K562 (cell line): ENCODE data around the gene ANXA2. TPM values are rescaled to one million over a fixed set of nuclear protein-coding genes. Genes with fewer than 3 reads are reported as not detected.

Experiments used
- ARID1B ChIP-seq: fragments of 450-650 bp; IDR thresholded peaks from 2 replicates; pipeline ENCODE4 v1.6.1; 2016; ENCODE audit warnings: antibody characterized with exemption, mild to moderate bottlenecking, inconsistent platforms
- BDP1 ChIP-seq: IDR thresholded peaks from 3 replicates; pipeline ENCODE4 v1.6.1; 2011; ENCODE audit not compliant: insufficient read length, insufficient read depth
- CHD1 ChIP-seq: fragments of 200-600 bp; sonication (generic); IDR thresholded peaks from one replicate; pipeline ENCODE4 v1.6.1; 2012; ENCODE audit warnings: mild to moderate bottlenecking, moderate library complexity, low read length, inconsistent platforms
- DPF2 ChIP-seq: fragments of 450-650 bp; IDR thresholded peaks from 2 replicates; pipeline ENCODE4 v1.6.1; 2016
- GATAD2A ChIP-seq: fragments of 450-650 bp; IDR thresholded peaks from 2 replicates; pipeline ENCODE4 v1.6.1; 2017
- HNRNPLL ChIP-seq: fragments of 200-400 bp; formaldehyde crosslinking; IDR thresholded peaks from 2 replicates; pipeline ENCODE4 v1.6.1; 2017; ENCODE audit warnings: low read length, low read depth, mild to moderate bottlenecking; ENCODE audit not compliant: poor library complexity, severe bottlenecking
- NFRKB ChIP-seq: fragments of 450-650 bp; IDR thresholded peaks from 2 replicates; pipeline ENCODE4 v1.6.1; 2016; ENCODE audit warnings: low read depth
- NONO ChIP-seq, 2 experiments: fragments of 200-400 bp in 1 of 2; fragments of 450-650 bp in 1 of 2; formaldehyde crosslinking in 1 of 2; IDR thresholded peaks; 2 replicates each; pipeline ENCODE4 v1.6.1; 2017; ENCODE audit warnings: low read depth in 2 of 2, mild to moderate bottlenecking in 2 of 2, moderate library complexity in 2 of 2, low read length in 1 of 2
- POLR2AphosphoS2 ChIP-seq: IDR thresholded peaks from 2 replicates; pipeline ENCODE4 v1.6.1; 2012; ENCODE audit warnings: low read length, improper control_type of control experiment
- RBM14 ChIP-seq: fragments of 200-400 bp; formaldehyde crosslinking; IDR thresholded peaks from 2 replicates; pipeline ENCODE4 v1.6.1; 2018; ENCODE audit warnings: low read depth, mild to moderate bottlenecking, low read length, moderate library complexity, borderline replicate concordance; ENCODE audit not compliant: insufficient read depth
- RBM22 ChIP-seq: fragments of 200-400 bp; formaldehyde crosslinking; IDR thresholded peaks from 2 replicates; pipeline ENCODE4 v1.6.1; 2018; ENCODE audit warnings: low read length, low read depth; ENCODE audit not compliant: poor library complexity, severe bottlenecking
- SMARCC2 ChIP-seq: fragments of 450-650 bp; IDR thresholded peaks from 2 replicates; pipeline ENCODE4 v1.6.1; 2017; ENCODE audit warnings: antibody characterized with exemption, moderate library complexity, mild to moderate bottlenecking, low read depth
- ZBTB17 ChIP-seq: fragments of 450-650 bp; formaldehyde crosslinking; IDR thresholded peaks from 2 replicates; pipeline ENCODE4 v1.4.0; 2020; ENCODE audit warnings: mild to moderate bottlenecking
- ZNF263 ChIP-seq: sonication (generic); formaldehyde crosslinking; IDR thresholded peaks from 2 replicates; pipeline ENCODE4 v1.8.0; 2022; ENCODE audit warnings: mild to moderate bottlenecking, missing genetic modification reagents, borderline replicate concordance
- polyA plus RNA-seq, 8 experiments: library from polyadenylated mRNA; depleted of rRNA in 4 of 8; stranded (reverse) in 5 of 8; unstranded in 3 of 8; fragments of >200 nt; fragmentation: Nextera tagmentation in 2 of 8; fragmentation: Illumina TruSeq in 1 of 8; extraction: Ambion mirVana in 2 of 8; extraction: Trizol in 1 of 8; gene quantifications; 2 replicates each; pipeline versions ENCODE4 v1.2.1 to v1.2.3, GENCODE V29; 2011 to 2014; ENCODE audit warnings: inconsistent platforms in 1 of 8, missing spikeins in 1 of 8
- total RNA-seq, 7 experiments: library from RNA; depleted of rRNA in 6 of 7; stranded (reverse); fragments of >200 nt in 6 of 7; fragmentation: Illumina TruSeq in 2 of 7; extraction: Trizol in 2 of 7; gene quantifications; 2 replicates each; pipeline versions ENCODE4 v1.2.1 to v1.2.3, GENCODE V29; 2011 to 2021; ENCODE audit warnings: low replicate concordance in 1 of 7
- TF ChIP-seq, protein P1 (sequence below), 2 experiments: fragments of 450-650 bp; IDR thresholded peaks; 2 replicates each; pipeline ENCODE4 v1.6.1; 2018; ENCODE audit warnings: mild to moderate bottlenecking in 2 of 2, low read depth in 1 of 2; ENCODE audit not compliant: partially characterized antibody in 2 of 2
- TF ChIP-seq, protein P2 (sequence below): sonication (generic); formaldehyde crosslinking; IDR thresholded peaks from 2 replicates; pipeline ENCODE4 v1.8.0; 2022; ENCODE audit warnings: missing genetic modification reagents, mild to moderate bottlenecking, borderline replicate concordance
- TF ChIP-seq, protein P3 (sequence below): fragments of 450-650 bp; formaldehyde crosslinking; IDR thresholded peaks from 2 replicates; pipeline ENCODE4 v1.4.0; 2022; ENCODE audit warnings: mild to moderate bottlenecking, moderate library complexity
- TF ChIP-seq, protein P4 (sequence below): sonication (generic); formaldehyde crosslinking; IDR thresholded peaks from 2 replicates; pipeline ENCODE4 v1.8.1; 2023; ENCODE audit warnings: mild to moderate bottlenecking, missing genetic modification reagents

The ANXA2 gene
- total and polyA plus RNA-seq, 9 of the 15 experiments (the other 6 are each of a cell fraction or from before 2014, with no cell fraction given) = 301 to 1,102 (median 452) TPM

DNA sequence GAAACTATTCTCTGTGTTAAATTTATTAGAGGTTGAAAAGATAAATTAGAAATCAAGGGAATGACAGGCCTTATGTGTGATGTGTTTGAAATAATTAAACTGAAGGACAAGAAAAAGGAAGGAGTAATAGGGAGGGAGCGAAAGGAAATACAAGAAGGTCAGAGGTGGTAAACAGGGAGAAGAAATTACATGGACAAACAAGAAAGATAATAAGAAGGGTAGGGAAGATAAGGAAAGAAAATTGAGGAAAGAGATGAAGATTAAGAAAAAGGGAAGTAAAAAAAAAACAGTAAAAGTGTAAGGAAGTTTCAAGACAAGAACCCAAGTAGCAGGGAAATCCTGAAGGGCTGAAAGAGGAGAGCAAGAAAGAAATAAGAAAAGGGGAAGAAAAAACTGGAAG is 26.2 kb upstream of the ANXA2 start (continued):
- TF ChIP-seq, protein P1, sequence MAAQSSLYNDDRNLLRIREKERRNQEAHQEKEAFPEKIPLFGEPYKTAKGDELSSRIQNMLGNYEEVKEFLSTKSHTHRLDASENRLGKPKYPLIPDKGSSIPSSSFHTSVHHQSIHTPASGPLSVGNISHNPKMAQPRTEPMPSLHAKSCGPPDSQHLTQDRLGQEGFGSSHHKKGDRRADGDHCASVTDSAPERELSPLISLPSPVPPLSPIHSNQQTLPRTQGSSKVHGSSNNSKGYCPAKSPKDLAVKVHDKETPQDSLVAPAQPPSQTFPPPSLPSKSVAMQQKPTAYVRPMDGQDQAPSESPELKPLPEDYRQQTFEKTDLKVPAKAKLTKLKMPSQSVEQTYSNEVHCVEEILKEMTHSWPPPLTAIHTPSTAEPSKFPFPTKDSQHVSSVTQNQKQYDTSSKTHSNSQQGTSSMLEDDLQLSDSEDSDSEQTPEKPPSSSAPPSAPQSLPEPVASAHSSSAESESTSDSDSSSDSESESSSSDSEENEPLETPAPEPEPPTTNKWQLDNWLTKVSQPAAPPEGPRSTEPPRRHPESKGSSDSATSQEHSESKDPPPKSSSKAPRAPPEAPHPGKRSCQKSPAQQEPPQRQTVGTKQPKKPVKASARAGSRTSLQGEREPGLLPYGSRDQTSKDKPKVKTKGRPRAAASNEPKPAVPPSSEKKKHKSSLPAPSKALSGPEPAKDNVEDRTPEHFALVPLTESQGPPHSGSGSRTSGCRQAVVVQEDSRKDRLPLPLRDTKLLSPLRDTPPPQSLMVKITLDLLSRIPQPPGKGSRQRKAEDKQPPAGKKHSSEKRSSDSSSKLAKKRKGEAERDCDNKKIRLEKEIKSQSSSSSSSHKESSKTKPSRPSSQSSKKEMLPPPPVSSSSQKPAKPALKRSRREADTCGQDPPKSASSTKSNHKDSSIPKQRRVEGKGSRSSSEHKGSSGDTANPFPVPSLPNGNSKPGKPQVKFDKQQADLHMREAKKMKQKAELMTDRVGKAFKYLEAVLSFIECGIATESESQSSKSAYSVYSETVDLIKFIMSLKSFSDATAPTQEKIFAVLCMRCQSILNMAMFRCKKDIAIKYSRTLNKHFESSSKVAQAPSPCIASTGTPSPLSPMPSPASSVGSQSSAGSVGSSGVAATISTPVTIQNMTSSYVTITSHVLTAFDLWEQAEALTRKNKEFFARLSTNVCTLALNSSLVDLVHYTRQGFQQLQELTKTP (IDR thresholded peaks at IDR 0.05; ENCODE audit: low read depth in 1 of 2, partially characterized antibody in 2 of 2) = no peak
- TF ChIP-seq, protein P2, sequence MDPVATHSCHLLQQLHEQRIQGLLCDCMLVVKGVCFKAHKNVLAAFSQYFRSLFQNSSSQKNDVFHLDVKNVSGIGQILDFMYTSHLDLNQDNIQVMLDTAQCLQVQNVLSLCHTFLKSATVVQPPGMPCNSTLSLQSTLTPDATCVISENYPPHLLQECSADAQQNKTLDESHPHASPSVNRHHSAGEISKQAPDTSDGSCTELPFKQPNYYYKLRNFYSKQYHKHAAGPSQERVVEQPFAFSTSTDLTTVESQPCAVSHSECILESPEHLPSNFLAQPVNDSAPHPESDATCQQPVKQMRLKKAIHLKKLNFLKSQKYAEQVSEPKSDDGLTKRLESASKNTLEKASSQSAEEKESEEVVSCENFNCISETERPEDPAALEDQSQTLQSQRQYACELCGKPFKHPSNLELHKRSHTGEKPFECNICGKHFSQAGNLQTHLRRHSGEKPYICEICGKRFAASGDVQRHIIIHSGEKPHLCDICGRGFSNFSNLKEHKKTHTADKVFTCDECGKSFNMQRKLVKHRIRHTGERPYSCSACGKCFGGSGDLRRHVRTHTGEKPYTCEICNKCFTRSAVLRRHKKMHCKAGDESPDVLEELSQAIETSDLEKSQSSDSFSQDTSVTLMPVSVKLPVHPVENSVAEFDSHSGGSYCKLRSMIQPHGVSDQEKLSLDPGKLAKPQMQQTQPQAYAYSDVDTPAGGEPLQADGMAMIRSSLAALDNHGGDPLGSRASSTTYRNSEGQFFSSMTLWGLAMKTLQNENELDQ = no peak
- TF ChIP-seq NONO (IDR thresholded peaks at IDR 0.05; ENCODE audit: low read depth in 2 of 2, low read length in 1 of 2) = no peak
- TF ChIP-seq, protein P3, sequence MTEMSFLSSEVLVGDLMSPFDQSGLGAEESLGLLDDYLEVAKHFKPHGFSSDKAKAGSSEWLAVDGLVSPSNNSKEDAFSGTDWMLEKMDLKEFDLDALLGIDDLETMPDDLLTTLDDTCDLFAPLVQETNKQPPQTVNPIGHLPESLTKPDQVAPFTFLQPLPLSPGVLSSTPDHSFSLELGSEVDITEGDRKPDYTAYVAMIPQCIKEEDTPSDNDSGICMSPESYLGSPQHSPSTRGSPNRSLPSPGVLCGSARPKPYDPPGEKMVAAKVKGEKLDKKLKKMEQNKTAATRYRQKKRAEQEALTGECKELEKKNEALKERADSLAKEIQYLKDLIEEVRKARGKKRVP (CRISPR knock-in tag) = no peak
- TF ChIP-seq ZBTB17 = no peak
- TF ChIP-seq ZNF263 = no peak
- TF ChIP-seq, protein P4, sequence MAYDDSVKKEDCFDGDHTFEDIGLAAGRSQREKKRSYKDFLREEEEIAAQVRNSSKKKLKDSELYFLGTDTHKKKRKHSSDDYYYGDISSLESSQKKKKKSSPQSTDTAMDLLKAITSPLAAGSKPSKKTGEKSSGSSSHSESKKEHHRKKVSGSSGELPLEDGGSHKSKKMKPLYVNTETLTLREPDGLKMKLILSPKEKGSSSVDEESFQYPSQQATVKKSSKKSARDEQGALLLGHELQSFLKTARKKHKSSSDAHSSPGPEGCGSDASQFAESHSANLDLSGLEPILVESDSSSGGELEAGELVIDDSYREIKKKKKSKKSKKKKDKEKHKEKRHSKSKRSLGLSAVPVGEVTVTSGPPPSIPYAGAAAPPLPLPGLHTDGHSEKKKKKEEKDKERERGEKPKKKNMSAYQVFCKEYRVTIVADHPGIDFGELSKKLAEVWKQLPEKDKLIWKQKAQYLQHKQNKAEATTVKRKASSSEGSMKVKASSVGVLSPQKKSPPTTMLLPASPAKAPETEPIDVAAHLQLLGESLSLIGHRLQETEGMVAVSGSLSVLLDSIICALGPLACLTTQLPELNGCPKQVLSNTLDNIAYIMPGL (CRISPR knock-in tag) = no peak
- no peak for TF ChIP-seq HNRNPLL
- peak; percentile 82 for TF ChIP-seq ARID1B
- no peak for TF ChIP-seq RBM14
- no peak for TF ChIP-seq CHD1
- TF ChIP-seq POLR2AphosphoS2 = no peak
- peak; percentile 62; the same call in 1 of the 2 replicates for TF ChIP-seq DPF2
- no peak for TF ChIP-seq BDP1
- TF ChIP-seq RBM22 = no peak
- no peak for TF ChIP-seq NFRKB
- TF ChIP-seq GATAD2A = peak; percentile 82; the same call in 1 of the 2 replicates
- peak; percentile 70; the same call in 1 of the 2 replicates for TF ChIP-seq SMARCC2
